ENCODE measurements around the gene SPACA6. TPM values are rescaled to one million over a fixed set of nuclear protein-coding genes. Genes with fewer than 3 reads are reported as not detected.

SPACA6 gene
- total and polyA plus RNA-seq, 2 of the 8 experiments (the other 6 are each of a cell fraction or from before 2014, with no cell fraction given), result 7.1 to 7.5 TPM

DNA sequence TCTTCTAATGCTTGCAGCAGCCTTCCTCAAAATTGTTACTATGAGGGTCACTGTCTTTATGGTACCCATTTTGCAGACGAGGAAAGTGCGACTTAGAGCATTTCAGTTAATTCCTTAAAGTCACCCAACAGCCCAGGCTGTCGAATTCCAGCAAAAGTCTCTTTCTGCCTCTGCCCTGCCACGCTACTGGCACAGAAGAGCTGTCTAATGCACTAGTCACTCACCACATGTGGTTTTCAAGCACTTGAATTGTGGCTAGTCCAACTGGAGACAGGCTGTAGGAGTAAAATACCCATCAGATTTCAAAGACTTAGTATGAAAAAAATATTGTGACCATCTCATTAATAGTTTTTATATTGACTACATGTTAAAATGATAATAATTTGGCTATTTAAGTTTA lies 56.8 kb downstream of the SPACA6 start:
- H3K27ac ChIP-seq (ENCODE audit: low read depth, low read length), result no peak overlapping the region
- no peaks in the 10 kb centered on the region for H3K4me1 ChIP-seq (replicated peaks in 1 of 4; ENCODE audit: control insufficient read depth in 3 of 4, insufficient read depth in 4 of 4, low read length in 3 of 4)
- H3K14ac ChIP-seq (ENCODE audit: insufficient read length), result no peak overlapping the region
- no peaks in the 10 kb centered on the region for H3K23me2 ChIP-seq (ENCODE audit: low read depth, low read length)
- H3K23ac ChIP-seq (ENCODE audit: insufficient read length), result no peak overlapping the region
- no peak overlapping the region for H2BK20ac ChIP-seq (ENCODE audit: low read length)
- H4K8ac ChIP-seq (ENCODE audit: extremely low read depth, insufficient read depth, low read length), result no peak overlapping the region
- H3K9me3 ChIP-seq (ENCODE audit: insufficient read depth in 2 of 2, low read depth in 1 of 2, low read length in 1 of 2), result peaks cover 5 to 13% of the 10 kb centered on the region in 2 experiments; a peak in 2 of 4 replicates
- CTCF ChIA-PET (ENCODE audit: partially characterized antibody), result interaction anchor here (1.2 to 1.4 kb wide), 2 partner anchors 12 to 28 kb away, joined by 3 read pairs; no protein-coding TSS in a partner anchor
- no peak overlapping the region for H3K56ac ChIP-seq (replicated peaks; ENCODE audit: insufficient read length, low read depth, low read length)
- H4K91ac ChIP-seq (replicated peaks; ENCODE audit: insufficient read length, low read length), result no peak overlapping the region
- no peaks in the 10 kb centered on the region for H3K79me1 ChIP-seq (ENCODE audit: low read depth, low read length)
- no peak overlapping the region for H2BK12ac ChIP-seq (ENCODE audit: low read depth, low read length)
- POLR2A ChIA-PET (ENCODE audit: partially characterized antibody), result no interaction called here
- no peak overlapping the region for H2AK5ac ChIP-seq (ENCODE audit: low read depth, low read length)
- H4K5ac ChIP-seq (ENCODE audit: insufficient read length, low read depth, low read length), result no peak overlapping the region
- H3K4ac ChIP-seq (replicated peaks; ENCODE audit: insufficient read length, low read depth, low read length), result no peak overlapping the region
- no peak overlapping the region for H2BK15ac ChIP-seq (ENCODE audit: low read length)
- H3K27me3 ChIP-seq (replicated peaks in 1 of 4; ENCODE audit: control insufficient read depth in 3 of 4, extremely low read depth in 1 of 4, insufficient read depth in 3 of 4, low read length in 3 of 4), result 0 out of 7 replicates have a peak, but pooled peaks cover 0 to 2% (median 0%) of the 10 kb centered on the region in 4 experiments
- H2BK5ac ChIP-seq (ENCODE audit: low read depth, low read length), result no peak overlapping the region
- no peak overlapping the region for H2BK120ac ChIP-seq (replicated peaks; ENCODE audit: low read depth, low read length)
- H3K4me3 ChIP-seq (ENCODE audit: extremely low read depth in 1 of 4, insufficient read depth in 2 of 4, low read depth in 3 of 4, low read length in 4 of 4), result no peak overlapping the region
- no peak overlapping the region for H3K9ac ChIP-seq (replicated peaks in 1 of 4; ENCODE audit: extremely low read depth in 1 of 4, low read depth in 3 of 4, low read length in 3 of 4)
- H3K36me3 ChIP-seq (ENCODE audit: control insufficient read depth in 2 of 4, insufficient read depth in 4 of 4, low read length in 3 of 4), result no peaks in the 10 kb centered on the region
- H3K4me2 ChIP-seq (ENCODE audit: insufficient read depth in 1 of 2, low read depth in 2 of 2, low read length in 2 of 2), result no peak overlapping the region
- H4K20me1 ChIP-seq (replicated peaks in 1 of 2; ENCODE audit: control insufficient read depth in 1 of 2, insufficient read depth in 2 of 2, low read length in 2 of 2), result no peaks in the 10 kb centered on the region
- FAIRE-seq (no peak), DNase-seq (ENCODE audit: low read depth in 1 of 2, low spot score in 2 of 2) (no peak)
- WGBS, 2 experiments (ENCODE audit: extremely low coverage in 1 of 2, insufficient coverage in 1 of 2, insufficient read length in 1 of 2, insufficient replicate concordance in 2 of 2, low coverage in 1 of 2, low lambda C conversion rate in 2 of 2, missing lambda C conversion rate in 1 of 2), result 89% methylated on average over 4 of the region's 4 CpGs; no CpG with 5 or more reads in 1 of the 2 experiments
- H2AFZ ChIP-seq (ENCODE audit: low read length), result no peak overlapping the region
- H3K79me2 ChIP-seq (ENCODE audit: control insufficient read depth in 1 of 2, insufficient read depth in 2 of 2, low read length in 2 of 2), result no peaks in the 10 kb centered on the region
- no peak overlapping the region for H3K18ac ChIP-seq (ENCODE audit: extremely low read depth, low read length)
- TF ChIP-seq PHF8 (conservative IDR thresholded peaks at IDR 0.05; ENCODE audit: low read depth, low read length), result no peak
- no peak for TF ChIP-seq NRF1 (IDR thresholded peaks at IDR 0.05; ENCODE audit: low read depth, low read length)
- TF ChIP-seq, protein P1, sequence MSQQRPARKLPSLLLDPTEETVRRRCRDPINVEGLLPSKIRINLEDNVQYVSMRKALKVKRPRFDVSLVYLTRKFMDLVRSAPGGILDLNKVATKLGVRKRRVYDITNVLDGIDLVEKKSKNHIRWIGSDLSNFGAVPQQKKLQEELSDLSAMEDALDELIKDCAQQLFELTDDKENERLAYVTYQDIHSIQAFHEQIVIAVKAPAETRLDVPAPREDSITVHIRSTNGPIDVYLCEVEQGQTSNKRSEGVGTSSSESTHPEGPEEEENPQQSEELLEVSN (IDR thresholded peaks at IDR 0.05), result no peak
- TF ChIP-seq TAF1 (IDR thresholded peaks at IDR 0.05; ENCODE audit: low read depth, low read length), result no peak
- no peak for TF ChIP-seq POU5F1 (IDR thresholded peaks at IDR 0.05; ENCODE audit: low read depth, low read length)
- no peak for TF ChIP-seq NANOG (IDR thresholded peaks at IDR 0.05; ENCODE audit: insufficient read depth, low read depth, low read length, poor library complexity, severe bottlenecking)
- no peak for TF ChIP-seq CREB1 (IDR thresholded peaks at IDR 0.05)
- no peak for TF ChIP-seq CTBP2 (IDR thresholded peaks at IDR 0.05; ENCODE audit: borderline replicate concordance, insufficient read depth, insufficient read length, low read length)
- no peak for TF ChIP-seq EZH2 (IDR thresholded peaks at IDR 0.05; ENCODE audit: low read depth, low read length, severe bottlenecking)
- TF ChIP-seq RBBP5 (IDR thresholded peaks at IDR 0.05; ENCODE audit: borderline replicate concordance, low read depth, low read length), result no peak
- no peak for TF ChIP-seq EGR1 (IDR thresholded peaks at IDR 0.05; ENCODE audit: borderline replicate concordance, low read depth, low read length)
- no peak for TF ChIP-seq ZNF274 (IDR thresholded peaks at IDR 0.05; ENCODE audit: borderline replicate concordance, extremely low read depth, low read length)
- TF ChIP-seq CHD2 (IDR thresholded peaks at IDR 0.05; ENCODE audit: low read length), result no peak
- no peak for TF ChIP-seq EP300 (IDR thresholded peaks at IDR 0.05; ENCODE audit: borderline replicate concordance in 1 of 2, low read depth in 2 of 2, low read length in 2 of 2)
